ENCODE data around the gene STX3.
A peak's percentile ranks its signal among the peaks of the same experiment; 100 is the strongest.
"Not testable (repeated sequence)": the region's sequence is repeated elsewhere in the genome, so short reads cannot be mapped to it uniquely, and the experiment has no call there.

The STX3 gene

DNA sequence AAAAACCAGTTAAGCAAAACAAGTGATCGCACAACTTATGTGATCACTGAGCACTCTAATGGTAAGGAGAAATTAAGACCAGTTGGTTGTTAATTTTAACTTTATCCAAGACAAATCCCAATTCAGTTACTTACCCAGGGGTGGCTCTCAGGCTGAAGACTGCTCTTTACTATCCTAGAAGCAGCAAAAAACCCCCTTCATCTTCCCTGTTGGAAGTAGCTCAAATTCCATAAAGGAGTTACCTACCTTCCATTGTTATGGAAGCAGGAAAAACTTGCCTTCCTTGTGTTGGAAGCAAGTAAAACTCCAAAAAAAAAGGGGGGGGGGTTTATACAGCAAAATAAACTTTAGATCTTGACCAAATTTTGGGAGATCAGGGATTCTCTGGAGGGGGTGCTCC lies 60.6 kb downstream of the STX3 start:
- H3K4me3 ChIP-seq (ENCODE audit: control insufficient read depth, low read depth, low read length): no peak overlapping the region
- no peak for DNase-seq (ENCODE audit: low read depth)
- TF ChIP-seq, protein P1, sequence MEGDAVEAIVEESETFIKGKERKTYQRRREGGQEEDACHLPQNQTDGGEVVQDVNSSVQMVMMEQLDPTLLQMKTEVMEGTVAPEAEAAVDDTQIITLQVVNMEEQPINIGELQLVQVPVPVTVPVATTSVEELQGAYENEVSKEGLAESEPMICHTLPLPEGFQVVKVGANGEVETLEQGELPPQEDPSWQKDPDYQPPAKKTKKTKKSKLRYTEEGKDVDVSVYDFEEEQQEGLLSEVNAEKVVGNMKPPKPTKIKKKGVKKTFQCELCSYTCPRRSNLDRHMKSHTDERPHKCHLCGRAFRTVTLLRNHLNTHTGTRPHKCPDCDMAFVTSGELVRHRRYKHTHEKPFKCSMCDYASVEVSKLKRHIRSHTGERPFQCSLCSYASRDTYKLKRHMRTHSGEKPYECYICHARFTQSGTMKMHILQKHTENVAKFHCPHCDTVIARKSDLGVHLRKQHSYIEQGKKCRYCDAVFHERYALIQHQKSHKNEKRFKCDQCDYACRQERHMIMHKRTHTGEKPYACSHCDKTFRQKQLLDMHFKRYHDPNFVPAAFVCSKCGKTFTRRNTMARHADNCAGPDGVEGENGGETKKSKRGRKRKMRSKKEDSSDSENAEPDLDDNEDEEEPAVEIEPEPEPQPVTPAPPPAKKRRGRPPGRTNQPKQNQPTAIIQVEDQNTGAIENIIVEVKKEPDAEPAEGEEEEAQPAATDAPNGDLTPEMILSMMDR (conservative IDR thresholded peaks at IDR 0.05; ENCODE audit: control insufficient read depth, insufficient read depth, low read depth, low read length): no peak

DNA sequence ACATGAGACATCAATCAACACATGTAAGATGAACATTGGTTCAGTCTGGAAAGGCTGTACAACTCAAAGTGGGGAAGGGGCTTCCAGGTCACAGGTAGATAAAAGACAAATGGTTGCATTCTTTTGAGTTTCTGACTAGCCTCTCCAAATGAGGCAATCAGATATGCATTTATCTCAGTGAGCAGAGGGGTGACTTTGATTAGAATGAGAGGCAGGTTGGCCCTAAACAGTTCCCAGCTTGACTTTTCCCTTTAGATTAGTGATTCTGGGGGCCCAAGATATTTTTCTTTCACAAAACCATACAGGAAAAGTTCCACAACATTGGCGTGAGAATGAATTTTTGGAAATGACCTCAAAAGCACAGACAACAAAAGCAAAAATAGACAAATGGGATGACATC lies 61.3 kb downstream of the STX3 start:
- DNase-seq (ENCODE audit: low read depth); H3K4me3 ChIP-seq (ENCODE audit: control insufficient read depth, low read depth, low read length): not testable (repeated sequence)

DNA sequence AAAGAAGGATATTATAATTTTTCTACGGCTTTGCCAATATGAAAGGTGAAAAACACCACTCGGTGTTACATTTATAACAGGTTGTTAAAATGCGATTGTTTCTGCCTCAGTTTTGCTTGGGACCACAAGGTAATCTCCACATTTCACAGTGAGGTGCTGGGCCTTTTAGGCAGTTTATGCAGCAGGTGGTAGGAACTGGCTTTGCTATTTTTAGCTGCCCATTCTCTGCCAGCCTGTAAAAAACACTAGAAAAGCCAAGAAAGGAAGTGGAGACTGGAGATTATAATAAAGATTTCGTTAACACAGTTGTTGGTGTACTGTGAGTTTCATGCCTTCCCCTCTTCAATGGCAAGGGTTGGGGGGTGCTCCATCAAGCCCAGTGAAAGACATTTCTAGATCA lies 63.4 kb downstream of the STX3 start:
- DNase-seq (ENCODE audit: low read depth): no peak
- H3K4me3 ChIP-seq (ENCODE audit: control insufficient read depth, low read depth, low read length): no peak overlapping the region

DNA sequence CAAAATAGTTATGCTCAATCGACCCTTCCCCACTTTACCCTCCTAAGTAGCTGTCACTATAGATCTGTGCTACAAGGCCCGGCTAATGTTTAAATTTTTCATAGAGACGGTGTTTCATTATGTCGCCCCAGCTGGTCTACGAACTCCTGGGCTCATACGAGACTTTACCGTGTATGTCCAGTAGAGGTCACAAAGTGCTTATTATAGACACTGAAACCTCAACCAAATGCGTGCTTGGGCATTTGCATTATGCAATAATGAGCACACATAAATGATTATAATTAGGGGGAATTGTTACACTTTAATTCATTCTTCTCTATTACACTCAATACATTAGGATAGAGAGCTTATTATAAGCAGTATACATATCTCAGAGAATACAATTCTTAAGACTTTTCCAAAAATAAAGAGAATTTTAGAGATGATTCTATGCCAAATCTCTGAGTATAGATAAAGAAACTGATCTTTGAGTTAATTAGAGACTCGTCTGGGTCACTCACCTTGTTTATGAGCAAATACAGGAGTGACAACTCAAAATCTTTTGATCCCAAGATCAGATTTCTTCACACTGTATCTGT lies 67.9 kb downstream of the STX3 start:
- H3K4me3 ChIP-seq (ENCODE audit: control insufficient read depth, low read depth, low read length): no peak overlapping the region
- TF ChIP-seq, protein P1 (conservative IDR thresholded peaks at IDR 0.05; ENCODE audit: control insufficient read depth, insufficient read depth, low read depth, low read length): peak; percentile 60
- peak; percentile 66 for DNase-seq (ENCODE audit: low read depth)

More for the DNA sequence above, 63.4 kb downstream of the STX3 start:
- TF ChIP-seq, protein P1 (conservative IDR thresholded peaks at IDR 0.05; ENCODE audit: control insufficient read depth, insufficient read depth, low read depth, low read length): no peak

DNA sequence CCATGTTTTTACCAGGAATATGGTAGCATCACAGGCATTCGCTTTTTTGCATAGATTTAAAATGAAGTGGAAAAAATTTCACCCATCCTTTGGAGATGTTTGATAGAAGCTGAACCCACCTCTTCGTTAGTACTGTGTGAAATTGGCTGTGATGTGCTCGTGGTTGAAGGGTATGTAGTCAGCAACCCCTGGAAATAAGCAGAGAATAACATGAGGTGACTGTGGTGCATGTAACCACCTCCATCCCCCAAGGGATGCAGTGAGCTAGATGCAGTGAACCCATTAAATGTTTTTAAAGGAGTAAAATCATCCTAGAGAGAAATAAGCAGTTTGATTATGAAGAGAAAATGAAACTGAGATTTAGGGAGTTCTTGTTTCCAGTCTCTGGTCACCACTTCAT lies 74.2 kb downstream of the STX3 start:
- no peak for DNase-seq (ENCODE audit: low read depth)
- no peak overlapping the region for H3K4me3 ChIP-seq (ENCODE audit: control insufficient read depth, low read depth, low read length)
- TF ChIP-seq, protein P1 (conservative IDR thresholded peaks at IDR 0.05; ENCODE audit: control insufficient read depth, insufficient read depth, low read depth, low read length): no peak

DNA sequence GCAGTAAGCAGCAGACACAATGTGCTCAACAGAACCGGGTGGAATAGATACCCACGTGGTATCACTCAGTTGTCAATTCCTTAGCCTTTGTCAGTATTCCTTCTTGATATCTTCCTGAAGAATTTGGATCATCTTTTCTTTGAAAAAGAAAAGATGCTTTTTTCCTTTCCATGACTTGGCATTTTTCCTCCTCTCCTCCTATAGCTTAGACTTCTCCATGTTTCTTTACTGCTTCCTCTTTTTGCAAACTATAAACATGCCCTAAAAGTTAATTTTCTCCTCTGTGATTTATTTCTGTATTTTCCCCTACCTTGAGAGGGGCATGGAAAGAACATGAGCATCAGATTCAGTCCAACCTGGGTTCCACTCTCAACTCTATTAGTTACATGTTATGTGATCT lies 78.4 kb downstream of the STX3 start:
- no peak for DNase-seq (ENCODE audit: low read depth)
- TF ChIP-seq, protein P1 (conservative IDR thresholded peaks at IDR 0.05; ENCODE audit: control insufficient read depth, insufficient read depth, low read depth, low read length): no peak
- H3K4me3 ChIP-seq (ENCODE audit: control insufficient read depth, low read depth, low read length): no peak overlapping the region

DNA sequence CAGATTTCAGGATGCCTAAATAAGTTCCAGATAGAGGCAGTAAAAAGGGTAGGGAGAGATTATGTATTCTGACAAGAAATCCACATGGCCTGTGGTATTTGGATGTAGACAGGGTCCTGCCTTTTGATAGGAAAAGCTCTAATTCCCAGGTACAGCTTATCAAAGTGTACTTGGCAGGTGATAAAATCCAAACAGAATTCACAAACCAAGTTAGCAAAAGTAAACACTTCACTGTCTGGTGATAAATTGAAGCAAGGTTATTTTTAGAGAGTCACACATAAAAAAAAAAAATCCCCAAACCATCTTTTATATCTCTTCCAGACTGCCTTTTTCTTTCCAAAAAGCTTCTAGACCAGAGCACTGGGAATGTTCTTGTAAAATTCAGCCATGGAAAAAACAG lies 84.4 kb downstream of the STX3 start:
- H3K4me3 ChIP-seq (ENCODE audit: control insufficient read depth, low read depth, low read length): no peak overlapping the region
- TF ChIP-seq, protein P1 (conservative IDR thresholded peaks at IDR 0.05; ENCODE audit: control insufficient read depth, insufficient read depth, low read depth, low read length): no peak
- DNase-seq (ENCODE audit: low read depth): no peak
